Measurements from ENCODE around the gene ZNF592.
A peak's percentile ranks its signal among the peaks of the same experiment; 100 is the strongest.

ZNF592 gene

DNA sequence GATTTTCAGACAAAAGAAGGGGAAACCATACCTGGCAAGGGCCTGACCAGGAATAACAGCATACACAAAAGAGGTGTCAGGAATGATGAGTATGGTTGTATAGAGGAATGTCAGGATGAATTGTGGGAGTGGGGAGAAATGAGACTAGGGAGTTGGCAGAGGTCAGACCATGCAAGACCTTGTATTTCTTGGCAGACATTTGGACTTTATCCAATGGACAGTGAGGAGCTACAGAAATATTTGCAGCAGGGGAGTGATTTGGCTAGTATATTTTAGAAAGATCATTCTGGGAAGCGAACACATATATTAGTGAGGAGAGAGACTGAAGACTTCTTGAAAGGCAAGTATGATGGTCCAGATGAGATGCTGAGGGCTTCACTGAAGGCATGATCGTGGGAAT, 43.4 kb downstream of the ZNF592 start (continued):
- TF ChIP-seq ZNF146 (tag by site-specific recombination; IDR thresholded peaks at IDR 0.05) (no peak), ZBTB21 (tag by site-specific recombination; IDR thresholded peaks at IDR 0.05) (no peak), ZNF138 (tag by site-specific recombination; IDR thresholded peaks at IDR 0.05; ENCODE audit: borderline replicate concordance) (no peak), INSM2 (tag by site-specific recombination; IDR thresholded peaks at IDR 0.05) (no peak), KLF10 (tag by site-specific recombination; IDR thresholded peaks at IDR 0.05) (no peak)

DNA sequence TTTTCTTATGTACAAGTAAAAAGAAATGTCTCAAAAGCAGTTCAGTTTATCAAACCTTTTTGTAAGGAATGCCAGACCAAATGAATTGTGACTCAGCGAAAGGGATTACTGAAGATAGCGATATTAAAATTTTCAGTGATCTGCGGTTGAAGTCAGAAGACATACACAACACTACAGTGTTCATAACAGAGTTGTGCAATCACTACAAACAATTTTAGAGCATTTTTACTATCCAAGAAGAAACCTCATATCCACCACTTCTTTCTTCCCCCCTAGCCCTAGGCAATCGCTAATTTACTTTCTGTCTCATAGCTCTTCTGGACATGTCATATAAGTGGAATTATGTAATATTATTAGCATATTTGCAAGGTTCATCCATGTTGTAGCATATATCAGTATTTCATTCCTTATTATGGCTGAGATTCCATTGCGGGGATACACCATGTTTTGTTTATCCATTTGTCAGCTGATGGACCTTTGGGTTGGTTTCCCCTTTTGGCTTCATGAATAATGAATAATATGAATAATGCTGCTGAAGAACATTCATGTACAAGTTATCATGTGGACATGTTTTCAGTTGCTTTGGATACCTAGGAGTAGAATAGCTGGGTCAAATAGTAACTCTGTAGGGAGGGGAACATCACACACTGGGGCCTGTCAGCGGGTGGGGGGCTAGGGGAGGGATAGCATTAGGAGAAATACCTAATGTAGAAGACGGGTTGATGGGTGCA, 45.2 kb downstream of the ZNF592 start:
- H3K27ac ChIP-seq (ENCODE audit: extremely low read depth, low read depth, low read length) = no peak overlapping the region
- H3K4me3 ChIP-seq (ENCODE audit: low read depth, low read length) = no peak overlapping the region
- peaks cover 5% of the 10 kb centered on the region; the same call in 1 of the 2 replicates for H3K4me1 ChIP-seq (ENCODE audit: control insufficient read depth, insufficient read depth, low read length)
- CTCF ChIA-PET = no interaction called here
- H3K9me3 ChIP-seq (ENCODE audit: control insufficient read depth, insufficient read depth, low read depth, low read length) = no peaks in the 10 kb centered on the region
- POLR2A ChIA-PET = no interaction called here
- TF ChIP-seq ZIC2 (tag by site-specific recombination; IDR thresholded peaks at IDR 0.05) (no peak), ZNF768 (tag by site-specific recombination; IDR thresholded peaks at IDR 0.05) (no peak), ZNF837 (tag by site-specific recombination; IDR thresholded peaks at IDR 0.05) (no peak), ZNF747 (tag by site-specific recombination; IDR thresholded peaks at IDR 0.05) (no peak), KLF10 (tag by site-specific recombination; IDR thresholded peaks at IDR 0.05) (no peak), KLF8 (tag by site-specific recombination; IDR thresholded peaks at IDR 0.05) (no peak), EGR2 (tag by site-specific recombination; IDR thresholded peaks at IDR 0.05; ENCODE audit: low read depth) (no peak)
- peaks cover 49 to 69% of the 10 kb centered on the region in 2 experiments for H3K36me3 ChIP-seq (ENCODE audit: control insufficient read depth in 2 of 2, insufficient read depth in 1 of 2, low read length in 2 of 2)

GRCh38 chr15:84794162-84794547, 45.8 kb downstream of the ZNF592 start:
- TF ChIP-seq GLI2 (tag by site-specific recombination; IDR thresholded peaks at IDR 0.05; ENCODE audit: borderline replicate concordance, low read depth) = no peak
- peak; percentile 57; the same call in 1 of the 2 replicates for TF ChIP-seq MZF1 (tag by site-specific recombination; IDR thresholded peaks at IDR 0.05; ENCODE audit: borderline replicate concordance)
- Histone ChIP-seq H3K27ac (ENCODE audit: extremely low read depth, low read depth, low read length) (no peak overlapping the region), H3K4me3 (ENCODE audit: low read depth, low read length) (no peak overlapping the region), H3K4me1 (ENCODE audit: control insufficient read depth, insufficient read depth, low read length) (peaks cover 5% of the 10 kb centered on the region; the same call in 1 of the 2 replicates), H3K9me3 (ENCODE audit: control insufficient read depth, insufficient read depth, low read depth, low read length) (no peaks in the 10 kb centered on the region), H3K36me3 (ENCODE audit: control insufficient read depth in 2 of 2, insufficient read depth in 1 of 2, low read length in 2 of 2) (peaks cover 47 to 75% of the 10 kb centered on the region in 2 experiments)
- CTCF ChIA-PET = interaction anchor here (0.6 to 0.7 kb wide), 2 partner anchors 135 to 351 kb away, joined by 3 read pairs; no protein-coding TSS in a partner anchor
- POLR2A ChIA-PET = no interaction called here

GRCh38 chr15:84795186-84795585, 46.8 kb downstream of the ZNF592 start:
- CTCF ChIA-PET = no interaction called here
- peaks cover 47 to 83% of the 10 kb centered on the region in 2 experiments for H3K36me3 ChIP-seq (ENCODE audit: control insufficient read depth in 2 of 2, insufficient read depth in 1 of 2, low read length in 2 of 2)
- H3K4me3 ChIP-seq (ENCODE audit: low read depth, low read length) = no peak overlapping the region
- H3K9me3 ChIP-seq (ENCODE audit: control insufficient read depth, insufficient read depth, low read depth, low read length) = no peaks in the 10 kb centered on the region
- H3K27ac ChIP-seq (ENCODE audit: extremely low read depth, low read depth, low read length) = no peak overlapping the region
- POLR2A ChIA-PET = no interaction called here
- H3K4me1 ChIP-seq (ENCODE audit: control insufficient read depth, insufficient read depth, low read length) = no peaks in the 10 kb centered on the region; the same call in 1 of the 2 replicates
- TF ChIP-seq HOXA7 (CRISPR knock-in tag; IDR thresholded peaks at IDR 0.05; ENCODE audit: borderline replicate concordance) (no peak), BCL6B (tag by site-specific recombination; IDR thresholded peaks at IDR 0.05) (no peak), ZNF585B (tag by site-specific recombination; IDR thresholded peaks at IDR 0.05) (no peak), ZNF529 (tag by site-specific recombination; IDR thresholded peaks at IDR 0.05; ENCODE audit: insufficient replicate concordance) (no peak), ZNF350 (tag by site-specific recombination; IDR thresholded peaks at IDR 0.05) (no peak), ZNF677 (tag by site-specific recombination; IDR thresholded peaks at IDR 0.05) (no peak), EGR2 (tag by site-specific recombination; IDR thresholded peaks at IDR 0.05; ENCODE audit: low read depth) (no peak), ZNF324 (tag by site-specific recombination; IDR thresholded peaks at IDR 0.05) (no peak), ZSCAN16 (tag by site-specific recombination; IDR thresholded peaks at IDR 0.05) (no peak), ZNF571 (tag by site-specific recombination; IDR thresholded peaks at IDR 0.05) (no peak), ZNF169 (tag by site-specific recombination; IDR thresholded peaks at IDR 0.05) (no peak), ZBTB17 (tag by site-specific recombination; IDR thresholded peaks at IDR 0.05) (no peak), ZXDB (tag by site-specific recombination; IDR thresholded peaks at IDR 0.05) (no peak), GFI1B (tag by site-specific recombination; IDR thresholded peaks at IDR 0.05) (no peak)
- TF ChIP-seq, protein P1, sequence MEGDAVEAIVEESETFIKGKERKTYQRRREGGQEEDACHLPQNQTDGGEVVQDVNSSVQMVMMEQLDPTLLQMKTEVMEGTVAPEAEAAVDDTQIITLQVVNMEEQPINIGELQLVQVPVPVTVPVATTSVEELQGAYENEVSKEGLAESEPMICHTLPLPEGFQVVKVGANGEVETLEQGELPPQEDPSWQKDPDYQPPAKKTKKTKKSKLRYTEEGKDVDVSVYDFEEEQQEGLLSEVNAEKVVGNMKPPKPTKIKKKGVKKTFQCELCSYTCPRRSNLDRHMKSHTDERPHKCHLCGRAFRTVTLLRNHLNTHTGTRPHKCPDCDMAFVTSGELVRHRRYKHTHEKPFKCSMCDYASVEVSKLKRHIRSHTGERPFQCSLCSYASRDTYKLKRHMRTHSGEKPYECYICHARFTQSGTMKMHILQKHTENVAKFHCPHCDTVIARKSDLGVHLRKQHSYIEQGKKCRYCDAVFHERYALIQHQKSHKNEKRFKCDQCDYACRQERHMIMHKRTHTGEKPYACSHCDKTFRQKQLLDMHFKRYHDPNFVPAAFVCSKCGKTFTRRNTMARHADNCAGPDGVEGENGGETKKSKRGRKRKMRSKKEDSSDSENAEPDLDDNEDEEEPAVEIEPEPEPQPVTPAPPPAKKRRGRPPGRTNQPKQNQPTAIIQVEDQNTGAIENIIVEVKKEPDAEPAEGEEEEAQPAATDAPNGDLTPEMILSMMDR (tag by site-specific recombination; IDR thresholded peaks at IDR 0.05) = no peak
